Kidney glomerular epithelial cell (primary cell): ENCODE results near the gene RPSA.
"Not testable (repeated sequence)": the region's sequence is repeated elsewhere in the genome, so short reads cannot be mapped to it uniquely, and the experiment has no call there.

Experiments
- DNase-seq: peaks from one replicate; lab custom pipeline; 2025; lab: John Stamatoyannopoulos, UW

RPSA gene

GRCh38 chr3:39406368-39407258 is at the start of gene RPSA:
TSS of gene RPSA (plus strand) at chr3:39406720. CDS start at chr3:39407654, 934 bp downstream.
- peak; percentile 99 for DNase-seq

GRCh38 chr3:39358333-39358732 is 48.2 kb upstream of the RPSA start:
- no peak for DNase-seq

- DNase-seq = no peak
These were observed 45.1 kb upstream of the RPSA start for GRCh38 chr3:39361252-39361927.

- no peak for DNase-seq
These were observed 44.3 kb upstream of the RPSA start for GRCh38 chr3:39362192-39362591.

- DNase-seq = no peak
These were observed 43.7 kb upstream of the RPSA start for GRCh38 chr3:39362812-39363211.

GRCh38 chr3:39370450-39370849 is 36.1 kb upstream of the RPSA start:
- not testable (repeated sequence) for DNase-seq

GRCh38 chr3:39372833-39373232 is 33.7 kb upstream of the RPSA start:
- DNase-seq = no peak

- no peak for DNase-seq
These were observed 29.4 kb upstream of the RPSA start for GRCh38 chr3:39376959-39377634.

- DNase-seq = no peak
These were observed 28.4 kb upstream of the RPSA start for GRCh38 chr3:39378088-39378487.

GRCh38 chr3:39378957-39379777 is 27.4 kb upstream of the RPSA start:
- no peak for DNase-seq

GRCh38 chr3:39379778-39380155 is 26.8 kb upstream of the RPSA start:
- DNase-seq = no peak

GRCh38 chr3:39381432-39381831 is 25.1 kb upstream of the RPSA start:
- no peak for DNase-seq

- DNase-seq = no peak
These were observed 23.3 kb upstream of the RPSA start, which contains the start of gene SLC25A38 for GRCh38 chr3:39383045-39383880. TSS of gene SLC25A38 (plus strand) at chr3:39383370. CDS start at chr3:39383725, 355 bp downstream.

- DNase-seq = no peak
These were observed 22.4 kb upstream of the RPSA start for GRCh38 chr3:39383881-39384664.

GRCh38 chr3:39384665-39385000 is 21.9 kb upstream of the RPSA start:
- no peak for DNase-seq

- DNase-seq = no peak
These were observed 20.9 kb upstream of the RPSA start for GRCh38 chr3:39385456-39386090.

GRCh38 chr3:39386318-39386717 is 20.2 kb upstream of the RPSA start:
- no peak for DNase-seq

GRCh38 chr3:39387411-39387975 is 19.0 kb upstream of the RPSA start:
- no peak for DNase-seq

- no peak for DNase-seq
These were observed 18.4 kb upstream of the RPSA start for GRCh38 chr3:39388153-39388552.
